ENCODE measurements around the gene ADGRD2.

Gene ADGRD2

GRCh38 chr9:124514125-124514524 is 63.9 kb downstream of the ADGRD2 start:
- DNase-seq: no peak

GRCh38 chr9:124514874-124515273 is 64.6 kb downstream of the ADGRD2 start:
- no peak for DNase-seq

GRCh38 chr9:124517600-124517999 is 67.3 kb downstream of the ADGRD2 start:
- DNase-seq: no peak

GRCh38 chr9:124518116-124518515 is 67.9 kb downstream of the ADGRD2 start:
- no peak for DNase-seq

- DNase-seq: no peak
Observed at GRCh38 chr9:124520206-124520596, 70.0 kb downstream of the ADGRD2 start.

- no peak for DNase-seq
Observed at GRCh38 chr9:124521142-124521541, 70.9 kb downstream of the ADGRD2 start.

GRCh38 chr9:124522121-124523098 is 72.2 kb downstream of the ADGRD2 start:
- DNase-seq: no peak

- DNase-seq: no peak
Observed at GRCh38 chr9:124526174-124526573, 75.9 kb downstream of the ADGRD2 start.

GRCh38 chr9:124527781-124528180 is 77.5 kb downstream of the ADGRD2 start:
- DNase-seq: no peak

All from activated gamma-delta T cell treated with Interleukin-2 at 50 U/mL for 16 hours (primary cell).